AG09309 (cell line): ENCODE results near the gene AAR2.

ENCODE experiments used
- DNase-seq: peaks from one replicate; pipeline ENCODE4 v3.0.0-alpha.2; 2010; ENCODE audit warnings: low read depth
- H3K4me3 ChIP-seq: 2 replicates; pipeline ENCODE4 v1.5.1; 2011; ENCODE audit warnings: mild to moderate bottlenecking, low read depth, low read length, moderate library complexity; ENCODE audit not compliant: control insufficient read depth
- CTCF ChIP-seq: IDR thresholded peaks from 2 replicates; pipeline ENCODE4 v1.5.1; 2011; ENCODE audit warnings: mild to moderate bottlenecking, low read depth, low read length, inconsistent platforms; ENCODE audit not compliant: insufficient read depth, control insufficient read depth; ENCODE audit errors: missing control alignments

The AAR2 gene

GRCh38 chr20:36254076-36254475 is 17.8 kb downstream of the AAR2 start:
- no peak for TF ChIP-seq CTCF
- H3K4me3 ChIP-seq: no peak overlapping the region
- DNase-seq: no peak

GRCh38 chr20:36255445-36255844 is 19.2 kb downstream of the AAR2 start:
- no peak for DNase-seq
- no peak for TF ChIP-seq CTCF
- no peak overlapping the region for H3K4me3 ChIP-seq

- H3K4me3 ChIP-seq: no peak overlapping the region
- DNase-seq: no peak
- TF ChIP-seq CTCF: no peak
Measured at GRCh38 chr20:36259177-36260061, 23.1 kb downstream of the AAR2 start.

- H3K4me3 ChIP-seq: no peak overlapping the region
- TF ChIP-seq CTCF: no peak
- DNase-seq: no peak
Measured at GRCh38 chr20:36260316-36260715, 24.0 kb downstream of the AAR2 start.

GRCh38 chr20:36261389-36262105 is 25.3 kb downstream of the AAR2 start:
- DNase-seq: no peak
- TF ChIP-seq CTCF: no peak
- H3K4me3 ChIP-seq: no peak overlapping the region

- no peak for TF ChIP-seq CTCF
- no peak for DNase-seq
- no peak overlapping the region for H3K4me3 ChIP-seq
Measured at GRCh38 chr20:36262440-36262839, 26.2 kb downstream of the AAR2 start.
